PC-3 (cell line): ENCODE measurements around the gene MRC2. TPM values are rescaled to one million over a fixed set of nuclear protein-coding genes. Genes with fewer than 3 reads are reported as not detected.
"Not testable (repeated sequence)": the region's sequence is repeated elsewhere in the genome, so short reads cannot be mapped to it uniquely, and the experiment has no call there.

Experiments used
- ATAC-seq: fragments of 200-7000 bp; cut with Tn5 transposase; 2 replicates; pipeline ENCODE4 v1.9.1; 2020; ENCODE audit warnings: mild to moderate bottlenecking, moderate library complexity
- BruUV-seq: library from RNA; stranded (reverse); fragments of 400-500 nt; replicated peaks from 2 replicates; lab custom pipeline; 2021; lab: Mats Ljungman, UMichigan
- CTCF ChIA-PET: fragments of 300-600 bp; sonication (Branson Sonifier 250); formaldehyde crosslinking; loops from one replicate; lab custom pipeline; 2022; ENCODE audit warnings: antibody characterized with exemption; lab: Charles Lee
- POLR2A ChIA-PET: fragments of 300-600 bp; sonication (Branson Sonifier 250); formaldehyde crosslinking; loops from one replicate; lab custom pipeline; 2022; ENCODE audit warnings: antibody characterized with exemption; ENCODE audit not compliant: unreplicated experiment; lab: Charles Lee
- DNase-seq: peaks from one replicate; pipeline ENCODE4 v3.0.0-alpha.2; 2015
- H2AFZ ChIP-seq: fragments of 300-600 bp; sonication (generic); 2 replicates; pipeline ENCODE4 v1.6.0; 2016; ENCODE audit warnings: antibody characterized with exemption, low read length
- H3F3A ChIP-seq: fragments of 300-600 bp; sonication (generic); one replicate; pipeline ENCODE4 v1.6.0; 2017; ENCODE audit warnings: antibody characterized with exemption, low read length, control low read depth, mild to moderate bottlenecking; ENCODE audit not compliant: unreplicated experiment
- H3K27ac ChIP-seq: fragments of 300-600 bp; sonication (generic); 2 replicates; pipeline ENCODE4 v1.5.1; 2016; ENCODE audit warnings: mild to moderate bottlenecking, low read length
- H3K27me3 ChIP-seq: fragments of 300-600 bp; sonication (generic); 2 replicates; pipeline ENCODE4 v1.6.1; 2016; ENCODE audit warnings: low read length, mixed read lengths
- H3K36me3 ChIP-seq: fragments of 300-600 bp; sonication (generic); 2 replicates; pipeline ENCODE4 v1.6.1; 2016; ENCODE audit warnings: low read depth, mixed run types, low read length, mixed read lengths
- H3K4me1 ChIP-seq: fragments of 300-600 bp; sonication (generic); 2 replicates; pipeline ENCODE4 v1.5.1; 2016; ENCODE audit warnings: low read length; ENCODE audit not compliant: insufficient read depth
- H3K4me2 ChIP-seq: fragments of 300-600 bp; sonication (generic); 2 replicates; pipeline ENCODE4 v1.6.0; 2016; ENCODE audit warnings: low read length
- H3K4me3 ChIP-seq: fragments of 300-600 bp; sonication (generic); 2 replicates; pipeline ENCODE4 v1.5.1; 2016; ENCODE audit warnings: mild to moderate bottlenecking, low read length, mixed read lengths
- H3K79me2 ChIP-seq: fragments of 300-600 bp; sonication (generic); 2 replicates; pipeline ENCODE4 v1.6.1; 2017; ENCODE audit warnings: low read length, mixed read lengths
- H3K9ac ChIP-seq: fragments of 300-600 bp; sonication (generic); 2 replicates; pipeline ENCODE4 v1.6.0; 2016; ENCODE audit warnings: mild to moderate bottlenecking, low read length
- H3K9me2 ChIP-seq: fragments of 300-600 bp; sonication (generic); replicated peaks from 2 replicates; pipeline ENCODE4 v1.6.1; 2016; ENCODE audit warnings: mixed run types, low read length, mixed read lengths
- H3K9me3 ChIP-seq: fragments of 300-600 bp; sonication (generic); 2 replicates; pipeline ENCODE4 v1.6.1; 2016; ENCODE audit warnings: low read length, mixed read lengths
- H4K20me1 ChIP-seq: fragments of 300-600 bp; sonication (generic); 2 replicates; pipeline ENCODE4 v1.6.1; 2016; ENCODE audit warnings: low read length, mixed read lengths
- CTCF ChIP-seq: fragments of 300-600 bp; sonication (generic); conservative IDR thresholded peaks from 2 replicates; pipeline ENCODE4 v1.5.1; 2017; ENCODE audit warnings: antibody characterized with exemption, low read depth, mild to moderate bottlenecking, low read length
- EZH2 ChIP-seq: fragments of 300-600 bp; sonication (generic); IDR thresholded peaks from one replicate; pipeline ENCODE4 v1.6.1; 2017; ENCODE audit warnings: antibody characterized with exemption, mild to moderate bottlenecking, low read length; ENCODE audit not compliant: unreplicated experiment
- EZH2phosphoT487 ChIP-seq: fragments of 300-600 bp; sonication (generic); IDR thresholded peaks from 2 replicates; pipeline ENCODE4 v1.6.1; 2018; ENCODE audit warnings: mild to moderate bottlenecking, antibody characterized with exemption, low read length, borderline replicate concordance
- intact Hi-C: fragments of 100-400 bp; cut with micrococcal nuclease; formaldehyde crosslinking; loops from 2 replicates; pipeline ENCODE4 v1.9.0; 2023
- total RNA-seq: library from RNA; depleted of rRNA; stranded (reverse); fragments of >200 nt; gene quantifications from 2 replicates; pipeline ENCODE4 v1.2.3, GENCODE V29; 2014

MRC2 gene
- total RNA-seq, 1 experiment from 2014 or later, result 13.5 TPM

- H3K4me3 ChIP-seq, result no peak overlapping the region
- no TSS peak for BruUV-seq
- no peak overlapping the region for H2AFZ ChIP-seq
- DNase-seq (no peak), ATAC-seq (peak; percentile 18; the same call in 1 of the 2 replicates)
- intact Hi-C loops, result no loop called here
- peaks cover 13% of the 10 kb centered on the region for H3K4me1 ChIP-seq
- H4K20me1 ChIP-seq, result no peaks in the 10 kb centered on the region
- POLR2A ChIA-PET, result no interaction called here
- no peaks in the 10 kb centered on the region for H3K36me3 ChIP-seq
- no peak overlapping the region for H3K9ac ChIP-seq
- H3K4me2 ChIP-seq, result no peak overlapping the region
- CTCF ChIA-PET, result interaction anchor here (0.6 kb wide), 1 partner anchor 278 kb away, joined by 3 read pairs; no protein-coding TSS in a partner anchor
- H3F3A ChIP-seq, result no peaks in the 10 kb centered on the region
- no peaks in the 10 kb centered on the region for H3K79me2 ChIP-seq
- no peaks in the 10 kb centered on the region for H3K9me2 ChIP-seq
- H3K27me3 ChIP-seq, result no peaks in the 10 kb centered on the region
- no peak overlapping the region for H3K27ac ChIP-seq
- H3K9me3 ChIP-seq, result no peaks in the 10 kb centered on the region
- TF ChIP-seq EZH2phosphoT487, result no peak
- peak; percentile 48; the same call in 1 of the 2 replicates for TF ChIP-seq CTCF
- TF ChIP-seq EZH2, result no peak
Observed at GRCh38 chr17:62690168-62690897, 62.9 kb downstream of the MRC2 start.

GRCh38 chr17:62691589-62691915, 64.1 kb downstream of the MRC2 start:
- CTCF ChIA-PET, result interaction anchor here (0.6 to 0.7 kb wide), 2 partner anchors 11 to 58 kb away, joined by 3 to 7 read pairs; no protein-coding TSS in a partner anchor

GRCh38 chr17:62692159-62692651, 64.7 kb downstream of the MRC2 start:
- no TSS peak for BruUV-seq
- ChIA-PET CTCF (interaction anchor here (0.6 kb wide), 1 partner anchor 59 kb away, joined by 3 read pairs; no protein-coding TSS in a partner anchor), POLR2A (interaction anchor here (0.6 kb wide), 1 partner anchor 272 kb away, joined by 7 read pairs; no protein-coding TSS in a partner anchor)
- Histone ChIP-seq H3K79me2 (no peaks in the 10 kb centered on the region), H3K36me3 (no peaks in the 10 kb centered on the region), H3K27ac (no peak overlapping the region), H3K4me3 (no peak overlapping the region), H2AFZ (no peak overlapping the region), H3K4me2 (no peak overlapping the region), H3F3A (no peaks in the 10 kb centered on the region), H3K9me2 (no peaks in the 10 kb centered on the region), H3K4me1 (peaks cover 13% of the 10 kb centered on the region), H3K9me3 (no peaks in the 10 kb centered on the region), H4K20me1 (no peaks in the 10 kb centered on the region), H3K27me3 (no peaks in the 10 kb centered on the region), H3K9ac (no peak overlapping the region)
- DNase-seq, result no peak
- no peak for ATAC-seq
- no peak for TF ChIP-seq EZH2
- no peak for TF ChIP-seq CTCF
- TF ChIP-seq EZH2phosphoT487, result no peak
- intact Hi-C loops, result no loop called here

More at GRCh38 chr17:62691589-62691915, 64.1 kb downstream of the MRC2 start:
- ATAC-seq, H4K20me1 ChIP-seq, BruUV-seq, H3K9me3 ChIP-seq, H3K4me3 ChIP-seq, H3K27ac ChIP-seq, H3K4me2 ChIP-seq, intact Hi-C loops, H3K36me3 ChIP-seq, H3F3A ChIP-seq, H2AFZ ChIP-seq, DNase-seq, H3K79me2 ChIP-seq, H3K9ac ChIP-seq, H3K27me3 ChIP-seq, H3K9me2 ChIP-seq: not testable (repeated sequence)
- POLR2A ChIA-PET, result interaction anchor here (0.6 kb wide), 1 partner anchor 273 kb away, joined by 7 read pairs; no protein-coding TSS in a partner anchor
- peaks cover 13% of the 10 kb centered on the region for H3K4me1 ChIP-seq
